LNCaP clone FGC (cell line): Measurements from ENCODE around the gene KDELR3.

Experiments used
- DNase-seq: peaks from one replicate; pipeline ENCODE4 v3.0.0-alpha.2; 2011; ENCODE audit warnings: low read depth
- H3K4me3 ChIP-seq: 2 replicates; pipeline ENCODE4 v1.5.1; 2011; ENCODE audit warnings: mild to moderate bottlenecking, low read depth, low read length, control low read depth
- CTCF ChIP-seq: IDR thresholded peaks from 2 replicates; pipeline ENCODE4 v1.5.1; 2012; ENCODE audit warnings: mild to moderate bottlenecking; ENCODE audit not compliant: control insufficient read depth, insufficient read depth; ENCODE audit errors: extremely low read depth

The KDELR3 gene

GRCh38 chr22:38429499-38430068, 38.3 kb upstream of the KDELR3 start:
- no peak for DNase-seq
- no peak for TF ChIP-seq CTCF
- H3K4me3 ChIP-seq, result no peak overlapping the region

- DNase-seq, result no peak
- no peak overlapping the region for H3K4me3 ChIP-seq
- no peak for TF ChIP-seq CTCF
These were observed 36.5 kb upstream of the KDELR3 start for GRCh38 chr22:38431266-38432010.

GRCh38 chr22:38432264-38432663, 35.6 kb upstream of the KDELR3 start:
- no peak for TF ChIP-seq CTCF
- DNase-seq, result no peak
- no peak overlapping the region for H3K4me3 ChIP-seq

GRCh38 chr22:38433871-38434270, 34.0 kb upstream of the KDELR3 start:
- no peak for TF ChIP-seq CTCF
- DNase-seq, result no peak
- H3K4me3 ChIP-seq, result no peak overlapping the region

DNA sequence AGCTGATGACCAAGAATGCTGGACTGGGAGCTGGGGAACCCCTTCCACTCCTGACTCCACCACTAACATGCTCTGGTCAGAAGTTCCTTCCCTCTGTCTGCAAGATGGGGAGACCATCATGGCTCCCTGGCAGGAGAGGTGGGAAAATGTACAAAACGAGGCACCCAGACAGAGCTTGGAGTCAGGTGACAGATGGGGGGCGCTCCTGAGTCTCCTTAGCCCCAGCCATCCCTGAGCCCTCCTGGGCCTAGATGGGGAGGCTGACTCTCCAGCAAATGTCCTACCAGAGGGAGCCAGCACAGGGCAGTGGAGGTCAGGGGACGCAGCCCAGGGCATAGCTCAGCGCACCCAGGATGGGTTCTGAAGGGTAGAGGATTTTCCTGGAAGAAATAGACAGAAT, 32.9 kb upstream of the KDELR3 start:
- DNase-seq, result no peak
- H3K4me3 ChIP-seq, result no peak overlapping the region
- TF ChIP-seq CTCF, result no peak

- TF ChIP-seq CTCF, result no peak
- no peak for DNase-seq
These were observed 31.9 kb upstream of the KDELR3 start for GRCh38 chr22:38435965-38436364.

DNA sequence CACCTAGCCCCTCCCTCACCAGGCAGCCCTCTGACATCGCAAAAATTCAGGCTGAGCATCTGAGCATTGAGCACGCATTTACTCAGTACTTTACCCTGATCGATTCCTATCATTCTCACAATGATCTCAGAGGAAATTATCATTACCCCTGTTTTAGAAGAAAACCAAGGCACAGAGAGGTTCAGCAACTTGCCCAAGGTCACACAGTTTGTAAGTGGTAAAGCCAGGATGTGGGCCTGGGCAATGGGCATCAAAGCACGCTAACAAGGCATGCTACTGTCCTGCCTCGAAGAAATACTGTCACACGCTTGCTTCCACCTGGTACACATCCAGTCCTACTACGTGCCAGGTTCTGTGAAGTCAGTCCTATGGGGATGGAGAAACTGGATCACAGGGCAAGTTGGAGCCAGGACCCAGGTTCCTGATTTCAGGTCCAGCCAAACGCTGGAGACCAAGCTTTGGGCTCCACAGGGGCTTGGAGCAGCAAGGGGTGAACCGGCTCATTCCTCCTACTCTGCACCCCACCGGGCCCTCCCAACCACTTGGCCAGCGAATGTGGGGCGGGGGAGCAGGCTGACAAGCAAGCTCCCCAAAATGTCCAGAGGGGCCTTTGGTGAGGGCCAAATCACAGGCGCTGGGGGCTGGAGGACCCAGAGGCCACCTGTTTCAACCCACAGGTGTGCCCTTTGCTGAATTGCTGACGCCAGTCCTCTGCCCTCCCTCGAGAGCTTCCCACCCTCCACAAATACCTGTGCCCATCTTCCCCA, 31.1 kb upstream of the KDELR3 start:
- TF ChIP-seq CTCF, result no peak
- H3K4me3 ChIP-seq, result no peak overlapping the region
- DNase-seq, result no peak

More at GRCh38 chr22:38435965-38436364, 31.9 kb upstream of the KDELR3 start:
- no peak overlapping the region for H3K4me3 ChIP-seq
